PC-3 (cell line): ENCODE data around the gene MAPK4.

Source experiments
- CTCF ChIP-seq: fragments of 300-600 bp; sonication (generic); conservative IDR thresholded peaks from 2 replicates; pipeline ENCODE4 v1.5.1; 2017; ENCODE audit warnings: antibody characterized with exemption, low read depth, mild to moderate bottlenecking, low read length
- EZH2 ChIP-seq: fragments of 300-600 bp; sonication (generic); IDR thresholded peaks from one replicate; pipeline ENCODE4 v1.6.1; 2017; ENCODE audit warnings: antibody characterized with exemption, mild to moderate bottlenecking, low read length; ENCODE audit not compliant: unreplicated experiment

GRCh38 chr18:50704357-50704940, 144.6 kb downstream of the MAPK4 start:
- TF ChIP-seq CTCF, result no peak
- TF ChIP-seq EZH2, result no peak
